HepG2 (cell line): ENCODE results near the gene FRK. TPM values are rescaled to one million over a fixed set of nuclear protein-coding genes. Genes with fewer than 3 reads are reported as not detected.
A peak's percentile ranks its signal among the peaks of the same experiment; 100 is the strongest.

Experiments
- ATAC-seq: fragments of 200-7000 bp; cut with Tn5 transposase; 3 replicates; pipeline ENCODE4 v1.9.1; 2020; ENCODE audit warnings: mild to moderate bottlenecking, moderate library complexity
- BruUV-seq: library from RNA; stranded (reverse); fragments of 400-500 nt; replicated peaks from 2 replicates; lab custom pipeline; 2021; lab: Mats Ljungman, UMichigan
- CTCF ChIA-PET: fragments of 300-600 bp; formaldehyde crosslinking; extraction: SDS; loops from one replicate; lab custom pipeline; 2021; ENCODE audit warnings: low total read pairs, inconsistent platforms, low intra/inter-chr PET ratio; lab: Yijun Ruan, JAX
- POLR2A ChIA-PET: fragments of 350-600 bp; sonication (Branson Sonifier 250); formaldehyde crosslinking; loops from one replicate; lab custom pipeline; 2020; ENCODE audit warnings: antibody characterized with exemption, inconsistent platforms; lab: Yijun Ruan, JAX
- DNase-seq: peaks from one replicate; pipeline ENCODE4 v3.0.0-alpha.2; 2015; ENCODE audit warnings: low spot score
- FAIRE-seq: peaks from 3 replicates; lab custom pipeline; 2011; peaks lifted over from hg19 to GRCh38; lab: Jason Lieb, UNC
- H2AFZ ChIP-seq: one replicate; pipeline ENCODE4 v1.6.1; 2011; ENCODE audit warnings: low read length, inconsistent platforms
- H3K27ac ChIP-seq: fragments of 300-600 bp; 3 replicates; pipeline ENCODE4 v1.8.0; 2011; ENCODE audit warnings: mixed run types, mild to moderate bottlenecking, mixed read lengths, low read length, inconsistent platforms; ENCODE audit not compliant: insufficient read depth; ENCODE audit errors: extremely low read length
- H3K27me3 ChIP-seq, 2 experiments: fragments of 200-600 bp in 1 of 2; 2 replicates in 1 of 2; 3 replicates in 1 of 2; pipeline versions ENCODE4 v1.6.0 to v1.8.0; 2011; ENCODE audit warnings: low read length in 2 of 2, mild to moderate bottlenecking in 2 of 2, moderate library complexity in 2 of 2, inconsistent platforms in 1 of 2; ENCODE audit not compliant: insufficient read depth in 2 of 2, control insufficient read depth in 1 of 2
- H3K36me3 ChIP-seq, 2 experiments: fragments of 200-600 bp in 1 of 2; replicated peaks in 1 of 2; 2 replicates in 1 of 2; 3 replicates in 1 of 2; pipeline versions ENCODE4 v1.5.1 to v1.8.0; 2011; ENCODE audit warnings: low read length in 2 of 2, inconsistent platforms in 1 of 2; ENCODE audit not compliant: insufficient read depth in 2 of 2, control insufficient read depth in 1 of 2
- H3K4me1 ChIP-seq: 2 replicates; pipeline ENCODE4 v1.5.1; 2012; ENCODE audit warnings: low read length, inconsistent platforms; ENCODE audit not compliant: insufficient read depth
- H3K4me2 ChIP-seq: 2 replicates; pipeline ENCODE4 v1.6.0; 2011; ENCODE audit warnings: low read depth, low read length, inconsistent platforms
- H3K4me3 ChIP-seq, 3 experiments: fragments of 200-600 bp in 1 of 3; sonication (generic), shearing (Covaris generic) in 1 of 3; replicated peaks in 1 of 3; 2 replicates each; pipeline ENCODE4 v1.5.1; 2011 to 2016; ENCODE audit warnings: low read length in 3 of 3, inconsistent platforms in 2 of 3, low read depth in 2 of 3, mild to moderate bottlenecking in 2 of 3, control low read depth in 1 of 3, mixed read lengths in 1 of 3; ENCODE audit not compliant: insufficient read depth in 1 of 3
- H3K79me2 ChIP-seq: one replicate; pipeline ENCODE4 v1.6.1; 2011; ENCODE audit warnings: low read length, inconsistent platforms; ENCODE audit not compliant: insufficient read depth
- H3K9ac ChIP-seq: 2 replicates; pipeline ENCODE4 v1.6.0; 2011; ENCODE audit warnings: mild to moderate bottlenecking, low read depth, low read length, inconsistent platforms; ENCODE audit not compliant: insufficient read depth
- H3K9me3 ChIP-seq: 2 replicates; pipeline ENCODE4 v1.5.1; 2012; ENCODE audit warnings: mild to moderate bottlenecking, low read length
- H4K20me1 ChIP-seq: 2 replicates; pipeline ENCODE4 v1.6.0; 2011; ENCODE audit warnings: inconsistent platforms, mild to moderate bottlenecking, low read length, moderate library complexity; ENCODE audit not compliant: insufficient read depth
- ARID5B ChIP-seq: IDR thresholded peaks from 2 replicates; pipeline ENCODE4 v1.4.0; 2020; ENCODE audit warnings: mild to moderate bottlenecking, missing genetic modification reagents
- MED1 ChIP-seq: sonication (generic); formaldehyde crosslinking; IDR thresholded peaks from 2 replicates; pipeline ENCODE4 v1.4.0; 2020; ENCODE audit warnings: missing genetic modification reagents
- PAXIP1 ChIP-seq: sonication (generic); formaldehyde crosslinking; conservative IDR thresholded peaks from 2 replicates; pipeline ENCODE4 v1.4.0; 2020; ENCODE audit warnings: mild to moderate bottlenecking, missing genetic modification reagents, moderate library complexity
- POGZ ChIP-seq: sonication (generic); formaldehyde crosslinking; IDR thresholded peaks from 2 replicates; pipeline ENCODE4 v1.4.0; 2020; ENCODE audit warnings: mild to moderate bottlenecking, missing genetic modification reagents
- RFXAP ChIP-seq: sonication (generic); formaldehyde crosslinking; IDR thresholded peaks from 2 replicates; pipeline ENCODE4 v1.4.0; 2020; ENCODE audit warnings: missing genetic modification reagents, borderline replicate concordance
- SETDB1 ChIP-seq: sonication (generic); formaldehyde crosslinking; IDR thresholded peaks from 2 replicates; pipeline ENCODE4 v1.5.1; 2020; ENCODE audit warnings: missing genetic modification reagents, mild to moderate bottlenecking, borderline replicate concordance
- ZKSCAN5 ChIP-seq: sonication (generic); formaldehyde crosslinking; IDR thresholded peaks from 2 replicates; pipeline ENCODE4 v1.5.1; 2020; ENCODE audit warnings: mild to moderate bottlenecking, missing genetic modification reagents
- ZNF280D ChIP-seq: sonication (generic); formaldehyde crosslinking; IDR thresholded peaks from 2 replicates; pipeline ENCODE4 v1.5.1; 2020; ENCODE audit warnings: mild to moderate bottlenecking, missing genetic modification reagents
- ZNF775 ChIP-seq: sonication (generic); formaldehyde crosslinking; IDR thresholded peaks from 2 replicates; pipeline ENCODE4 v1.4.0; 2020; ENCODE audit warnings: missing genetic modification reagents, mild to moderate bottlenecking, moderate library complexity, borderline replicate concordance
- WGBS: methylation state at CpG from one replicate; pipeline ENCODE4 v1.1.6; 2017; ENCODE audit warnings: low lambda C conversion rate; 5-methylcytosine and 5-hydroxymethylcytosine counted together
- in situ Hi-C: cut with HindIII; loops from 2 replicates; pipeline ENCODE4 v1.10.0; 2017; ENCODE audit warnings: low pct_unique_long_range_greater_than_20kb; ENCODE audit not compliant: extremely low pct_ligation_motif_present
- intact Hi-C: fragments of 100-400 bp; cut with micrococcal nuclease; formaldehyde crosslinking; loops from one replicate; pipeline ENCODE4 v1.10.0; 2022; ENCODE audit not compliant: unreplicated experiment
- polyA plus RNA-seq, 8 experiments: library from polyadenylated mRNA; depleted of rRNA in 3 of 8; stranded (reverse) in 7 of 8; unstranded in 1 of 8; fragments of >200 nt; fragmentation: Illumina TruSeq in 4 of 8; extraction: Trizol in 4 of 8; gene quantifications; 2 replicates each; pipeline versions ENCODE4 v1.2.1 to v1.2.3, GENCODE V29; 2011 to 2016; ENCODE audit warnings: low read depth in 4 of 8, missing spikeins in 1 of 8, mixed read lengths in 1 of 8; ENCODE audit not compliant: insufficient read depth in 1 of 8
- total RNA-seq, 5 experiments: library from RNA; depleted of rRNA; stranded (reverse); fragments of >200 nt; fragmentation: Illumina TruSeq; extraction: Trizol; gene quantifications; 2 replicates each; pipeline ENCODE4 v1.2.3, GENCODE V29; 2016; ENCODE audit warnings: low read depth in 1 of 5

Gene FRK
- total and polyA plus RNA-seq, 2 of the 13 experiments (the other 11 are each of a cell fraction or from before 2014, with no cell fraction given) = 1.3 to 2.9 TPM

- intact Hi-C loops = no loop called here
- Histone ChIP-seq H3K36me3 (peaks cover 4 to 14% of the 10 kb centered on the region in 2 experiments; a peak in 3 of 5 replicates), H3K79me2 (no peaks in the 10 kb centered on the region), H3K9ac (no peak overlapping the region), H3K27ac (peak overlapping the region; percentile 56), H3K4me2 (peak overlapping the region; percentile 14), H4K20me1 (0 out of 2 replicates have a peak, but pooled peaks cover 5% of the 10 kb centered on the region), H3K4me3 (no peak overlapping the region), H3K9me3 (no peaks in the 10 kb centered on the region), H2AFZ (no peak overlapping the region), H3K27me3 (no peaks in the 10 kb centered on the region), H3K4me1 (peaks cover 20% of the 10 kb centered on the region)
- DNase-seq = peak; percentile 66
- ChIA-PET POLR2A (interaction anchor here (0.7 kb wide), 1 partner anchor 103 kb away, joined by 3 read pairs; no protein-coding TSS in a partner anchor), CTCF (no interaction called here)
- no peak for FAIRE-seq
- WGBS = 40% methylated on average over 5 of the region's 5 CpGs
- ATAC-seq = peak; percentile 91
- no TSS peak for BruUV-seq
- in situ Hi-C loops = no loop called here
- TF ChIP-seq ZKSCAN5 (CRISPR knock-in tag) (no peak; the same call in 1 of the 2 replicates), ZNF775 (CRISPR knock-in tag) (no peak), PAXIP1 (CRISPR knock-in tag) (peak; percentile 69), SETDB1 (CRISPR knock-in tag) (no peak), POGZ (CRISPR knock-in tag) (peak; percentile 20; the same call in 1 of the 2 replicates), ARID5B (0 out of 2 replicates have a peak, but pooled peaks have one; percentile 38), ZNF280D (CRISPR knock-in tag) (0 out of 2 replicates have a peak, but pooled peaks have one; percentile 52), RFXAP (CRISPR knock-in tag) (0 out of 2 replicates have a peak, but pooled peaks have one; percentile 22), MED1 (CRISPR knock-in tag) (0 out of 2 replicates have a peak, but pooled peaks have one; percentile 12)
Observed at GRCh38 chr6:115997990-115998585, 62.6 kb downstream of the FRK start.
